ENCODE results near the gene PLK3. TPM values are rescaled to one million over a fixed set of nuclear protein-coding genes. Genes with fewer than 3 reads are reported as not detected.

PLK3 gene
- total and polyA plus RNA-seq, 9 of the 15 experiments (the other 6 are each of a cell fraction or from before 2014, with no cell fraction given), result 0.52 to 22.7 (median 11.0) TPM

DNA sequence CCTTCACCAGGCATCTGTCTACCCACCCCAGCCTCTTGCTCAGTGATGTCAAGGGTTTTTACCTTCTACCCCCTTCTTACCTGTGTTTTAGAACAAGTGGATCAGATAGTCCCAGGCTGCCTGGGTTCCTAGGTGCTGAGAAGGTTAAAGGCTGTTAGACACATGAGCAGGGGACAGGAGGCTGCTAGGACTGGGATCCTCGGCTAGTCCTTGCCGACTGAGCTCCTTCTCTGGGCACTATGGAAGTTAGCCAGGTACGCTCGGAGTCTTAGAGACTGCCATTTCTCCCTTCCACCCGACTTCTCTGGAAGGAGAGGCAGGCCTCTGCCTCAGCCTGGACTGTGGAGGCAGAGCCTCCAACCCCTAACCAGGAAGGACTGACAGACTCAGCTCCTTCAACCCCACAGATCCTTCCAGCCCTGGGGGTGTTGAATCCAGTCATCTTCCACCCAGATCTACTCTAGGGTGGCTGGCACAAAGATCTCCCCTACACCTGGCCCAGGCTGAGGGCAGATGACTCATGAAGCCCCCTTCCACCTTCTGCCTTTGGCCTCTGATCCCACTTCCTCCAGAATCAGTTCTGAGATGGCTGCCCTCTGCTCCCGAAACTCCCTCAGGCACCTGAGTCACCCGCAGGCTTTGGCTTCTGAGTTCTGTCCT, 6.7 kb downstream of the PLK3 start, which contains the start of gene DYNLT4 (continued):
- TF ChIP-seq TAF7 (tag; IDR thresholded peaks at IDR 0.05) (peak; percentile 7; the same call in 1 of the 2 replicates), FOXP1 (CRISPR knock-in tag; IDR thresholded peaks at IDR 0.05) (no peak), SPI1 (IDR thresholded peaks at IDR 0.05; ENCODE audit: borderline replicate concordance, low read depth, low read length) (peak; percentile 56; the same call in 1 of the 2 replicates), FOS (IDR thresholded peaks at IDR 0.05; ENCODE audit: extremely low read depth, insufficient read length) (peak; percentile 2), SMC3 (conservative IDR thresholded peaks at IDR 0.05; ENCODE audit: insufficient read depth, low read depth, low read length) (no peak), GTF2F1 (IDR thresholded peaks at IDR 0.05; ENCODE audit: low read depth, low read length) (no peak), ZBTB49 (CRISPR knock-in tag; IDR thresholded peaks at IDR 0.05; ENCODE audit: borderline replicate concordance) (no peak), NUFIP1 (IDR thresholded peaks at IDR 0.05; ENCODE audit: partially characterized antibody) (no peak), ZC3H11A (IDR thresholded peaks at IDR 0.05; ENCODE audit: low read depth, low read length) (0 out of 2 replicates have a peak, but pooled peaks have one; percentile 15), KDM1A (IDR thresholded peaks at IDR 0.05) (peak; percentile 41; a peak in 2 of 4 replicates), NFE2L1 (tag; IDR thresholded peaks at IDR 0.05; ENCODE audit: borderline replicate concordance, low read depth) (no peak)
